ENCODE results near the gene ZNF345. TPM values are rescaled to one million over a fixed set of nuclear protein-coding genes. Genes with fewer than 3 reads are reported as not detected.

The ZNF345 gene
- total RNA-seq, result 1.8 and 2.3 TPM in 2 replicates

DNA sequence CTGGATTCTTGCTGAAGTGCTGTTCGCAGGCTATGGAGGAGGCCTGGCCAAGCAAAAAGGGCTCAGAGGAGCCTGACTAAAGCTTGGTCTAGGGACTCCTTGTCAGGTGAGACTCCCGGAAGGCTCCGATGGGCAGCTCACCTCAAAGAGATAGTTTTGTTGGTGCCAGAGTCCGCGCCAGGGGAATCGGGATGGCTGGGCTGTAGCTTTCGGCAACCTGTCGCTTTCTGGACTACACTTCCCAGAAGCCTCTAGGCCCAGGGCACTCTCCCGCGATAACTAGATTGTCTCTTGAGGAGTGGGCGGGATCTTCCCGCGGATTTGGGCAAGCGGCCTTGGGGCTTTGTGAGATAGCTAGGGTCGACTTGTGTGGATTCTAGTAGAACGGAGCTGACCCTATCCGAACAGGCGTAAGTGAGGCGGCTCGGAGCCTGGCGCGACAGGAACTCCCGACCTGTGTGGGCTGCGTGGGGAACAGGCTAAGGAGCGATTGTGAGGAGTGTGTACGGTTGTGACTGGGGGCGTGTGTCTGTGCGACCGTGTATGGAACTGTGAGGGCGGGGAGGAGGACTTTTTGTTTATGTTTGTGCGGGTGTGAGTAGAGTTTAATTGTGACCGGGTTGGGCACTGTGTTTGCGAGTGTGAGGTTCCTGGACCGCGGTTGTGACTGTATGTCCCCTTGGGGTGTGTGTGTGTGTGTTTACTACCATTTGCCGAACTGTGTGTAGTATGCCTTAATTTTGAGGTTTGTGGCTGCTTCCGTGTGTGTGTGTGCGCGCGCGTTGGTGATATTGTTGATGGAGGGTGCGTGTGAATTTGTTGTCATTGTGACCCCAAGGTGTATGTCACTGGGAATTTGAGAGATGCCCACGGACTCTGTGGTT, at the start of gene ZNF345:
TSS of gene ZNF345 (plus strand) at position 318 of the 884 bp plus-strand sequence. CDS start 25,955 bp downstream, outside the sequence.

DNA sequence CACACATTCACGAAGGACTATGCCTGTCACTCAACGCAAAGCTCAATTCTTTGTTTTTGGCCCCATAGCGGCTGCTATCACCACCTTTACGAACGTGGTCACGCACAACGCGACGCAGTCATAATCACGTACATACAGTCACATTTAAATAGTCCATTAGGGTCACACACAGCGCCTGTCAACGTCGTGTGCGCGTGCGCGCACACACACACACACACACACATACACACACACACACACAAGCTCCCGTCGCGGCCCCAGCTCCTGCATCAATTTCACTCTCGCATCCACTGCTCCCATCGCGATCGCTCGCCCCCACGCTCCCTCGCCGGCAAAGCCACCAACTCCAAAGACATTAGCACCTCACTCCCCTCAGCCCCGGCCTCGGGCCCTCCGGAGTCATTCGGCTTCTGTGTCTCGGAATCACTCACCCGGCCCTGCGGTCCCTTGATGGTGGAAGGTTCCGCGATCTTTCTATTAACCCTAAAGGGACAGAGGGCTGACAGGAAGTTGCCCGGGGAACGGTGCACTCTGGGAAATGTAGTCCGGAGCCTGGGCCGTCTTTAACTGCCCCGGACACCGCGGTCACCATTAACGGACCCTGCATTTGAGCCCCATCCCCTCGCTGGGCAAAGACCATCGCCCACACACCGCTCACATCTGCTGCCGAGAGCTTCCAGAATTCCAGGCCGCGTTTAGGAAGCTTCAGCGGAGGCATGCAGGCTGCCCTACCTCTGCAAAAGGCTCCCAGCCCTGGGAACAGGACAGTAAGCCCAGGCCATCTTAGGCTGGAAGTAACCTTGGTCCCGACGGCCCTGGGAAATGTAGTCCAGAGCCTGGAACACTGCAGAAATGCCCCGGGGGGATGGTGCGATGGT, 12.5 kb upstream of the ZNF345 start, which contains the start of gene ZNF790:
TSS of gene ZNF790 (minus strand) at position 482 of the 878 bp plus-strand sequence. CDS start 12,768 bp downstream, outside the sequence.

DNA sequence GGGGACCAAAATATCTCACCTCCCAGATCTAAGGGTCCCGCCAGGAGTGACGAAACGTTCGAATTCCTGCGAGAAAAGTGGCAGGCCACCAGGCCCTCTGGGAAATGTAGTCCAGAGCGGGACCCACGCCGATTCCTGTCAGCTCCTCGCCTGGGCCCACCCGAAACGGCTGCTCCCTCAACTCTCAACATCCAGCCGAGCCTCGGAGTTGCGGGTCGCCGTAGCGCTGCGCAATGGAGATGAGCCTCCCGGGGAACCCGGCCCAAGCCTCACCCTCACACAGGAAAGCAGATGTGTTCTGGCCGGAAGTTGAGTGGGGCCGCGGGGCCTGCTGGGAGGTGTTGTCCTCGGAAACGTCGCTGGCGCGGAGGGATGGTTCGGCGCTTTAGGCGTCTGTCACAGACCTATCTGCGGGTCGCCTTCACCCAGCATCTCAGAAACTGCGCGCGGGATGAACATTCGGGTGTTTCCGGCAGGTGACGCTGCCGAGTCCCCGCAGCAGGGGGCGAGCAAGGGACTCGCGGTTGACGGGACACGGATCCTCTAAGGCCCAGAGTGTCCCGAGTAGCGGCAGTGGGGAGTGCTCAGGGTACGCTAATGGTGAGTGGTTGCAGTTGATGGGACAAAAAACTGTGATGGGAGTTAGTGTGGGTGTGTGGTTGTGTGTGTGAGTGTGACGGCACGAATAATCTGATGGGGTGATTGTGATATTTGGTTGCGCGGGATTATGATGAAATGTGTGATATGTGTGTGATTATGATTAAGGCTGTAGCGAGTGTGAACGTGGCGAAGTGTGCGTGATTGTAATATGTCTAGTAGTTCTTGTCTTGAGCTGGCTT, 65.5 kb downstream of the ZNF345 start, which contains the start of the genes ZNF568 and ZNF829:
TSS of gene ZNF568 (plus strand) at position 341 of the 839 bp plus-strand sequence. CDS start 6,439 bp downstream, outside the sequence.
TSS of gene ZNF829 (minus strand) at position 300 of the 839 bp plus-strand sequence. CDS start 1,124 bp downstream, outside the sequence.

Other genes starting within 250 kb of the ZNF345 start
- gene ZNF382, start 245.6 kb upstream of the ZNF345 start, total RNA-seq, result 9.6 and 13.1 TPM in 2 replicates
- gene ZNF461, start 184.0 kb upstream of the ZNF345 start, total RNA-seq, result 12.5 and 12.8 TPM in 2 replicates
- 3.6 and 4.4 TPM in 2 replicates for gene ZNF567, start 163.3 kb upstream of the ZNF345 start, total RNA-seq
- gene ZNF850, start 78.1 kb upstream of the ZNF345 start, total RNA-seq, result 2.0 and 3.0 TPM in 2 replicates
- 7.4 and 8.1 TPM in 2 replicates for gene ZNF790, start 12.5 kb upstream of the ZNF345 start, total RNA-seq
- 2.6 and 3.4 TPM in 2 replicates for gene ZNF829, start 65.4 kb downstream of the ZNF345 start, total RNA-seq
- gene ZNF568, start 65.5 kb downstream of the ZNF345 start, total RNA-seq, result 14.8 and 16.2 TPM in 2 replicates
- 8.1 and 10.1 TPM in 2 replicates for gene ZNF420, start 227.6 kb downstream of the ZNF345 start, total RNA-seq